ENCODE results near the gene RELN.

DNA sequence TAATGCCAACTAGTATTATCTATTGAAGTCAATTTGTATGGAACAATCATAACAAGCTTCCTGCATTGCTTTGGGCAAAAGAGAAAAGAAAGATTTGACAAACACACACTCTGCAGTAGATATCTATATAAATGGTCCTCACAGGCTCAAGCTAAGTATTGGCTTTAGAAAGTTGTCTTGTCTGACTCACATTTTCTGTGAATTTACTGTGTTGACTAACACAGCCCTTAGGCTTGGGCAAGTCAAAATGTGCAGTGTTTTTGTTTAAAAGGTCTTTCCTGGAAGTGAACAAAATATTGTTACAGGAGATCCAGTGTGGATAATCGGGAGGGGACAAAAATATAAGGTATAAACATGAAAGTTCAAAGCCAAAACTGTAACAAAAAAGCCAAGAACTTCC lies 194.4 kb downstream of the RELN start:
- TF ChIP-seq CTCF (IDR thresholded peaks at IDR 0.05) (no peak), POLR2AphosphoS5 (IDR thresholded peaks at IDR 0.05) (no peak), POLR2A (IDR thresholded peaks at IDR 0.05; ENCODE audit: low read depth) (no peak)
